ENCODE measurements around the gene TTC7B. TPM values are rescaled to one million over a fixed set of nuclear protein-coding genes. Genes with fewer than 3 reads are reported as not detected.

TTC7B gene
- total RNA-seq, 4 donors from 2014 or later: 14.3 to 48.9 (median 32.5) TPM

DNA sequence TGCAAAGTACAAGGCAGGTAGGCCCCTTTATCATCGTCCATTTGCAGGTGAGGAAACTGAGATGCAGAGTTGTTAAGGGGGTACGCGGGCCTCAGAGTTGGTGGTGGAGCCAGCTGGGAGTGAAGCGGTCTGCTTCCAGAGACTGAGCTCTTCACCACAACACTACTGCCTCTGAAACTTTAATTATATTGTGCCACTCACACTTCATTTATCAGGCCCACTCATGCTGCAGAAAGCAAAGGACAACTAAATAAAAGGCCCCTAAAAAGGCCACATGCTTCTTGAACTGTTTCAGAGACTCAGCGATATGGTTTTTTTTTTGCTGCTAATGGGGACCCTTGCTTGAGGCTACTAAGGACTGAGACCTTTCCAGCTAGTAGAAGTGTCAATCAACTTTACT is 153.1 kb downstream of the TTC7B start:
- WGBS: 92% methylated on average over 5 of the region's 5 CpGs
- Histone ChIP-seq H3K4me3 (no peak overlapping the region), H3K36me3 (no peaks in the 10 kb centered on the region), H3K27ac (no peak overlapping the region), H3K27me3 (no peaks in the 10 kb centered on the region), H3K4me1 (no peaks in the 10 kb centered on the region), H3K9me3 (no peaks in the 10 kb centered on the region)
- no peak for DNase-seq (ENCODE audit: low spot score in 2 of 2)
- TF ChIP-seq POLR2A (IDR thresholded peaks at IDR 0.05) (no peak), CTCF (IDR thresholded peaks at IDR 0.05) (no peak), POLR2AphosphoS5 (IDR thresholded peaks at IDR 0.05) (no peak), EP300 (IDR thresholded peaks at IDR 0.05) (no peak)

DNA sequence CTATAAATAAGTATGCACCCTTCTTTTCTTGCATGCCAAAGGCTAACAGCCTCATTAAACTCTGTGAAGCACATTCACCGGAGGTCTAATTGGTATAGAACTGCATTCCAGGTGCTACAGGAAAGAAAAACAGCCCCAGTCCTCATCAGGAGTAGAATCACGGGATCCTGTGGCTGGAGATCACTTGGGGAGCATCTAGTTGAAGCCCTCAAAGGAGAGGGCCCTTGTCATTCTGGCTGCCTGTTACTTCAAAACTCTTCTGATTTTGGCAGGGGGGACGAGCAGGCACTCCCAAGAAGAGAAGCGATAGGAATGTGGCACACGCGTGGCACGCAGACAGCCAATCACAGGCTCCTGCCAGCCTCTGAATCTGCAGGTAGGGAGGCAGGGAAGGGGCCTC is 154.4 kb downstream of the TTC7B start:
- H3K4me1 ChIP-seq: no peaks in the 10 kb centered on the region
- DNase-seq (ENCODE audit: low spot score in 2 of 2): no peak
- WGBS: 63% methylated on average over 7 of the region's 7 CpGs
- peaks cover 6% of the 10 kb centered on the region for H3K36me3 ChIP-seq
- no peaks in the 10 kb centered on the region for H3K27me3 ChIP-seq
- no peak overlapping the region for H3K27ac ChIP-seq
- H3K4me3 ChIP-seq: no peak overlapping the region
- no peaks in the 10 kb centered on the region for H3K9me3 ChIP-seq
- TF ChIP-seq EP300 (IDR thresholded peaks at IDR 0.05) (no peak), POLR2AphosphoS5 (IDR thresholded peaks at IDR 0.05) (no peak), CTCF (IDR thresholded peaks at IDR 0.05) (no peak), POLR2A (IDR thresholded peaks at IDR 0.05) (no peak)

- no peaks in the 10 kb centered on the region for H3K4me1 ChIP-seq
- H3K36me3 ChIP-seq: peaks cover 8% of the 10 kb centered on the region
- 85% methylated on average over 17 of the region's 17 CpGs for WGBS
- H3K27ac ChIP-seq: no peak overlapping the region
- no peak for DNase-seq (ENCODE audit: low spot score in 2 of 2)
- TF ChIP-seq POLR2A (IDR thresholded peaks at IDR 0.05): no peak
- TF ChIP-seq POLR2AphosphoS5 (IDR thresholded peaks at IDR 0.05): no peak
- no peak for TF ChIP-seq EP300 (IDR thresholded peaks at IDR 0.05)
- no peak for TF ChIP-seq CTCF (IDR thresholded peaks at IDR 0.05)
- H3K4me3 ChIP-seq: no peak overlapping the region
- no peaks in the 10 kb centered on the region for H3K27me3 ChIP-seq
- H3K9me3 ChIP-seq: no peaks in the 10 kb centered on the region
Measured at GRCh38 chr14:90660865-90661570, 155.2 kb downstream of the TTC7B start.

DNA sequence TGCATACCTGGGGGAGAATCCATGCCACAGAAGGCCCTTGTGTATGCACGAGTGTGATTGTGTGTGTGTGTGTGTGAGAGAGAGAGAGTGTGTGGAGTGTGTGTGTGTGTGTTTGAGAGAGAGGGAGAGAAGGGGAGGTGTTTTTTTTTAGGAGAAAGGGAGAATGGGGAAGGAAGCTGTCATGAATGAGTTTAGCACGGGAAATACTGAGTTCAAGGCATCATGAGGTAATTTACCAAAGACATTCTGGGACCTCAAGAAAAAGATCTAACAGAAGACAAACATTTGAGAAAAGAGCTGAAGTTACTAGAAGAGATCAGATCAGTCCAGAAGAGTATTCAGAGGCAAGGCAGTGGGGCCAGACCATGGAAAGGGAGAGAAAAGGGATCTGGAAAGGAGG is 157.1 kb downstream of the TTC7B start:
- 77% methylated on average over 2 of the region's 2 CpGs for WGBS
- Histone ChIP-seq H3K27ac (no peak overlapping the region), H3K4me3 (no peak overlapping the region), H3K36me3 (peaks cover 14% of the 10 kb centered on the region), H3K9me3 (no peaks in the 10 kb centered on the region), H3K4me1 (no peaks in the 10 kb centered on the region), H3K27me3 (no peaks in the 10 kb centered on the region)
- DNase-seq (ENCODE audit: low spot score in 2 of 2): no peak
- no peak for TF ChIP-seq CTCF (IDR thresholded peaks at IDR 0.05)
- no peak for TF ChIP-seq POLR2A (IDR thresholded peaks at IDR 0.05)
- TF ChIP-seq EP300 (IDR thresholded peaks at IDR 0.05): no peak
- TF ChIP-seq POLR2AphosphoS5 (IDR thresholded peaks at IDR 0.05): no peak

DNA sequence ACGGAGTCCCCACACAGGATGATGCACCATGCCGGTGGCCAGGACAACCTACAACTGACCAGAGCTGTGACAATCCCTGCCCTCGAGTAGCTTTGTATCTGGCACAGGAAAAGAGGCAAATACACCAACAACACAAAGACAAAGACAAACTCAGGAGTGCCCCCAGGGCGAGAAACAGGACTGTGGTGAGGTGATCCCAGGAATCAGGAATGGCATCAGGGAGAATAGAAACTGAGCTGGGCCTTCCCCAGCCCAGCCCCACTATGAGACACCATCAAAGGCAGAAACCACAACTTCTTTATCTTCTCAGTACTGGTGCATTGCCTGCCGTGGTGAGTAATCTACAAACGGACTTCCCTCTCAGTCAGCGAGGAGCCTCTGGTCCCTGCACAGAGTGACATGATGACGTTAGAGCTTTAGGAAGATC is 157.7 kb downstream of the TTC7B start:
- no peak overlapping the region for H3K27ac ChIP-seq
- no peaks in the 10 kb centered on the region for H3K27me3 ChIP-seq
- no peaks in the 10 kb centered on the region for H3K9me3 ChIP-seq
- WGBS: 70% methylated on average over 8 of the region's 8 CpGs
- no peak overlapping the region for H3K4me3 ChIP-seq
- no peaks in the 10 kb centered on the region for H3K4me1 ChIP-seq
- peaks cover 14% of the 10 kb centered on the region for H3K36me3 ChIP-seq
- TF ChIP-seq CTCF (IDR thresholded peaks at IDR 0.05) (no peak), EP300 (IDR thresholded peaks at IDR 0.05) (no peak), POLR2AphosphoS5 (IDR thresholded peaks at IDR 0.05) (no peak), POLR2A (IDR thresholded peaks at IDR 0.05) (no peak)
- no peak for DNase-seq (ENCODE audit: low spot score in 2 of 2)
